Measurements from ENCODE around the gene ABHD17A. TPM values are rescaled to one million over a fixed set of nuclear protein-coding genes. Genes with fewer than 3 reads are reported as not detected.
A peak's percentile ranks its signal among the peaks of the same experiment; 100 is the strongest.

Gene ABHD17A
- total and polyA plus RNA-seq, 9 of the 15 experiments (the other 6 are each of a cell fraction or from before 2014, with no cell fraction given), result 0.04 to 135 (median 21.8) TPM; not detected in 1

- TF ChIP-seq CBX8 (IDR thresholded peaks at IDR 0.05; ENCODE audit: borderline replicate concordance, extremely low read depth, low read depth, low read length, poor library complexity, severe bottlenecking) (no peak), HBP1 (CRISPR knock-in tag; IDR thresholded peaks at IDR 0.05) (no peak), TEAD4 (IDR thresholded peaks at IDR 0.05; ENCODE audit: low read length) (no peak), TEAD4 (CRISPR knock-in tag; IDR thresholded peaks at IDR 0.05; ENCODE audit: borderline replicate concordance) (no peak), POU5F1 (IDR thresholded peaks at IDR 0.05; ENCODE audit: borderline replicate concordance, low read depth, low read length, partially characterized antibody) (no peak), CHD2 (IDR thresholded peaks at IDR 0.05; ENCODE audit: low read depth, low read length) (no peak; the same call in 1 of the 2 replicates), HDAC2 (IDR thresholded peaks at IDR 0.05) (peak; percentile 96), MXD1 (CRISPR knock-in tag; IDR thresholded peaks at IDR 0.05; ENCODE audit: borderline replicate concordance, poor library complexity, severe bottlenecking) (peak; percentile 98), MIER1 (IDR thresholded peaks at IDR 0.05; ENCODE audit: low read depth) (no peak), ZFPM2 (CRISPR knock-in tag; IDR thresholded peaks at IDR 0.05) (0 out of 2 replicates have a peak, but pooled peaks have one; percentile 39), HMBOX1 (IDR thresholded peaks at IDR 0.05) (no peak), ZNF318 (IDR thresholded peaks at IDR 0.05; ENCODE audit: borderline replicate concordance in 1 of 2, low read depth in 1 of 2) (no peak), ZNF384 (IDR thresholded peaks at IDR 0.05; ENCODE audit: low read depth, low read length) (no peak), ZEB2 (IDR thresholded peaks at IDR 0.05) (no peak), HLTF (IDR thresholded peaks at IDR 0.05) (peak; percentile 67; the same call in 1 of the 2 replicates), SIN3B (IDR thresholded peaks at IDR 0.05; ENCODE audit: low read depth) (no peak)
These were observed 21.4 kb downstream of the ABHD17A start (continued) for GRCh38 chr19:1863638-1864479.

All from K562 (cell line).